ENCODE measurements around the gene SEMA4B. TPM values are rescaled to one million over a fixed set of nuclear protein-coding genes. Genes with fewer than 3 reads are reported as not detected.

Gene SEMA4B
- total RNA-seq, 1 experiment from 2014 or later = 50.2 TPM

DNA sequence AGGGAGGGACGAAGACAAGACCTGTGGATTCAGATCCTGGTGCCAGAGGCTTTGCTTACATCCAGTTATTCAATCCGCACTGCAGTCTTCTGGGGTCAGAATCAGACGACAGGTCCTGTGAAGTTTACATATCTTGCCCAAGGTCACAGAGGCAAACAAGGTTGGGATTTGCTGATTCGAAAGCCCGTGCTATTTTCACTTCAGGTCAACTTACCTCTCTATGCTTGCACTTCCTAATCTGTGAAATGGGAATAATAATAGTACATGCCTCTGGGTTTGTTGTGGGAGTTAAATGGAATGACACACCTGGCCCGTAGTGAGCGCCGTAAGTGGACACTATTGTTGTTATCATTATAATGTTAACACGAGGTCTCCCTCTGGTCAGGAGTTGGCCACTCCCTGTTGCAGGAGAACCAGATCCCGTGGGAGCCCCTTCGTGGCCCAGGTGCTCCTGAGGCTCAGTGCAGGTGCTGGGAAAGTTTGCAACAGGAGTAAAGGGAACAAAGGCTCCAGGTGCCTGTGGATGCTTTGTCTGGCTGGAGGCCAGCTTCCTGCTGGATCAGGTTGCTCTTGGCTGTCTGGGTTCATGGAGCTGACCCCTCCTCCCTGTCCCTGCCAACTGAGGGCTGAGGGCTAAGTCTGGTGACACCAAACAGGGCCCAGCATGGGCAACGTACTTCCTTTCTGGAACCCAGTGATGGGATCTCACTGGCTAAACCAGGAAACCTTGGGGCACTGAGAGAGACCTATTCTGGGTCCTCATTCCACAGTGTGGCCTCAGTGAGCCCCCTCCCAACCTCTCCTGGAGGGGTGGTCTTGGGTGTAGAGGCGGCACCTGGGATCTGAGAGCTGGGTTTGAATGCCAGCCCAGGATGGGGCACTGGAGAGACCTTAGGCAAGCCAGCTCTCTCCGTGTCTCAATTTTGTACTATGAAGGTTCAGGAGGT, 40.1 kb upstream of the SEMA4B start:
- ATAC-seq = peak; percentile 65

DNA sequence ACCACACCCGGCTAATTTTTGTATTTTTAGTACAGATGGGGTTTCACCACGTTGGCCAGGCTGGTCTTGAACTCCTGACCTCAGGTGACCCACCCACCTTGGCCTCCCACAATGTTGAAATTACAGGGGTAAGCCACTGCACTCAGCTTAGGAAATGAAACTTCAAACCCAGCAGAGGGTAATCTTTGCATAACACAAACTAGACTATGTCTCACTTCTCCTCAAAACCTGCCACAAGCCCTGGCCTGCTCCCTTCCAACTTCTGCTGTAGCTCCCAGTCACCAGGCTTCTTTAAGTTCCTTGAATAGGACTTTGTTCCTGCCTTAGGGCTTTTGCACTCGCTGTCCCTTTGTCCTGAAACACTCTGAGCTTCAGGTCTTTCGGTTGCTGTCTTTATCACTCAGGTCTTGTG, 39.2 kb upstream of the SEMA4B start:
- no peak for TF ChIP-seq RORB (CRISPR knock-in tag; IDR thresholded peaks at IDR 0.05)
- TF ChIP-seq TP53 (CRISPR knock-in tag; IDR thresholded peaks at IDR 0.05) = no peak
- no peak for TF ChIP-seq SOX15 (CRISPR knock-in tag; IDR thresholded peaks at IDR 0.05)
- TF ChIP-seq HMGA2 (CRISPR knock-in tag; IDR thresholded peaks at IDR 0.05) = no peak
- no peak for TF ChIP-seq PRRX2 (CRISPR knock-in tag; IDR thresholded peaks at IDR 0.05)
- no peak for TF ChIP-seq SMAD3 (CRISPR knock-in tag; IDR thresholded peaks at IDR 0.05; ENCODE audit: borderline replicate concordance)
- no peak for TF ChIP-seq MXD4 (CRISPR knock-in tag; IDR thresholded peaks at IDR 0.05; ENCODE audit: borderline replicate concordance)
- TF ChIP-seq SMAD4 (CRISPR knock-in tag; IDR thresholded peaks at IDR 0.05) = no peak
- TF ChIP-seq, protein P1, sequence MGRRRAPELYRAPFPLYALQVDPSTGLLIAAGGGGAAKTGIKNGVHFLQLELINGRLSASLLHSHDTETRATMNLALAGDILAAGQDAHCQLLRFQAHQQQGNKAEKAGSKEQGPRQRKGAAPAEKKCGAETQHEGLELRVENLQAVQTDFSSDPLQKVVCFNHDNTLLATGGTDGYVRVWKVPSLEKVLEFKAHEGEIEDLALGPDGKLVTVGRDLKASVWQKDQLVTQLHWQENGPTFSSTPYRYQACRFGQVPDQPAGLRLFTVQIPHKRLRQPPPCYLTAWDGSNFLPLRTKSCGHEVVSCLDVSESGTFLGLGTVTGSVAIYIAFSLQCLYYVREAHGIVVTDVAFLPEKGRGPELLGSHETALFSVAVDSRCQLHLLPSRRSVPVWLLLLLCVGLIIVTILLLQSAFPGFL (CRISPR knock-in tag; IDR thresholded peaks at IDR 0.05; ENCODE audit: borderline replicate concordance) = no peak
- no peak for TF ChIP-seq ZNF396 (CRISPR knock-in tag; IDR thresholded peaks at IDR 0.05; ENCODE audit: borderline replicate concordance)
- TF ChIP-seq, protein P2, sequence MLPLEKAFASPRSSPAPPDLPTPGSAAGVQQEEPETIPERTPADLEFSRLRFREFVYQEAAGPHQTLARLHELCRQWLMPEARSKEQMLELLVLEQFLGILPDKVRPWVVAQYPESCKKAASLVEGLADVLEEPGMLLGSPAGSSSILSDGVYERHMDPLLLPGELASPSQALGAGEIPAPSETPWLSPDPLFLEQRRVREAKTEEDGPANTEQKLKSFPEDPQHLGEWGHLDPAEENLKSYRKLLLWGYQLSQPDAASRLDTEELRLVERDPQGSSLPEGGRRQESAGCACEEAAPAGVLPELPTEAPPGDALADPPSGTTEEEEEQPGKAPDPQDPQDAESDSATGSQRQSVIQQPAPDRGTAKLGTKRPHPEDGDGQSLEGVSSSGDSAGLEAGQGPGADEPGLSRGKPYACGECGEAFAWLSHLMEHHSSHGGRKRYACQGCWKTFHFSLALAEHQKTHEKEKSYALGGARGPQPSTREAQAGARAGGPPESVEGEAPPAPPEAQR (CRISPR knock-in tag; IDR thresholded peaks at IDR 0.05) = no peak
- no peak for TF ChIP-seq ZNF263 (CRISPR knock-in tag; IDR thresholded peaks at IDR 0.05; ENCODE audit: low read depth)
- TF ChIP-seq, protein P3, sequence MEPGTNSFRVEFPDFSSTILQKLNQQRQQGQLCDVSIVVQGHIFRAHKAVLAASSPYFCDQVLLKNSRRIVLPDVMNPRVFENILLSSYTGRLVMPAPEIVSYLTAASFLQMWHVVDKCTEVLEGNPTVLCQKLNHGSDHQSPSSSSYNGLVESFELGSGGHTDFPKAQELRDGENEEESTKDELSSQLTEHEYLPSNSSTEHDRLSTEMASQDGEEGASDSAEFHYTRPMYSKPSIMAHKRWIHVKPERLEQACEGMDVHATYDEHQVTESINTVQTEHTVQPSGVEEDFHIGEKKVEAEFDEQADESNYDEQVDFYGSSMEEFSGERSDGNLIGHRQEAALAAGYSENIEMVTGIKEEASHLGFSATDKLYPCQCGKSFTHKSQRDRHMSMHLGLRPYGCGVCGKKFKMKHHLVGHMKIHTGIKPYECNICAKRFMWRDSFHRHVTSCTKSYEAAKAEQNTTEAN (CRISPR knock-in tag; IDR thresholded peaks at IDR 0.05) = no peak
- TF ChIP-seq ZNF121 (CRISPR knock-in tag; IDR thresholded peaks at IDR 0.05) = no peak
- TF ChIP-seq FOXP1 (CRISPR knock-in tag; IDR thresholded peaks at IDR 0.05; ENCODE audit: borderline replicate concordance) = no peak
- ATAC-seq = no peak
- Mint-ChIP-seq H3K27me3 (ENCODE audit: low read depth) (no peaks in the 10 kb centered on the region), H3K4me1 (peaks cover 50% of the 10 kb centered on the region), H3K36me3 (no peaks in the 10 kb centered on the region), H3K4me3 (no peak overlapping the region), H3K27ac (peak overlapping the region; percentile 57; the same call in 1 of the 2 replicates), H3K9me3 (no peaks in the 10 kb centered on the region)
- CTCF ChIA-PET = interaction anchor here (1.2 to 3.5 kb wide), 4 partner anchors 39 to 125 kb away, joined by 3 to 17 read pairs (median 8); partner anchors contain the start of genes CIB1, GDPGP1 and SEMA4B
- POLR2A ChIA-PET = interaction anchor here (0.6 to 1.2 kb wide), 2 partner anchors 39 to 52 kb away, joined by 3 to 6 read pairs; partner anchors contain the start of gene SEMA4B
- DNase-seq (ENCODE audit: low spot score) = no peak

More for the DNA sequence above, 40.1 kb upstream of the SEMA4B start:
- ChIA-PET CTCF (interaction anchor here (0.6 to 3.5 kb wide), 6 partner anchors 13 to 263 kb away, joined by 3 to 17 read pairs (median 6); partner anchors contain the start of genes CIB1, GDPGP1 and SEMA4B), POLR2A (interaction anchor here (1.2 kb wide), 1 partner anchor 40 kb away, joined by 3 read pairs; the partner anchor contains the start of gene SEMA4B)
- no peaks in the 10 kb centered on the region for H3K27me3 Mint-ChIP-seq (ENCODE audit: low read depth)
- peak overlapping the region; percentile 84 for H3K27ac Mint-ChIP-seq
- TF ChIP-seq NFYB (CRISPR knock-in tag; conservative IDR thresholded peaks at IDR 0.05; ENCODE audit: low read depth) (no peak), KAT7 (CRISPR knock-in tag; IDR thresholded peaks at IDR 0.05; ENCODE audit: borderline replicate concordance) (no peak), CREB1 (CRISPR knock-in tag; IDR thresholded peaks at IDR 0.05) (no peak), NR2C2 (CRISPR knock-in tag; IDR thresholded peaks at IDR 0.05) (no peak), ZNF121 (CRISPR knock-in tag; IDR thresholded peaks at IDR 0.05) (no peak), TEAD1 (CRISPR knock-in tag; IDR thresholded peaks at IDR 0.05) (peak; percentile 37; the same call in 1 of the 2 replicates), ZNF263 (CRISPR knock-in tag; IDR thresholded peaks at IDR 0.05; ENCODE audit: low read depth) (no peak)
- TF ChIP-seq, protein P2 (CRISPR knock-in tag; IDR thresholded peaks at IDR 0.05) = no peak
- TF ChIP-seq, protein P4, sequence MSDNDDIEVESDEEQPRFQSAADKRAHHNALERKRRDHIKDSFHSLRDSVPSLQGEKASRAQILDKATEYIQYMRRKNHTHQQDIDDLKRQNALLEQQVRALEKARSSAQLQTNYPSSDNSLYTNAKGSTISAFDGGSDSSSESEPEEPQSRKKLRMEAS (CRISPR knock-in tag; IDR thresholded peaks at IDR 0.05) = 0 out of 2 replicates have a peak, but pooled peaks have one; percentile 14
- TF ChIP-seq, protein P5, sequence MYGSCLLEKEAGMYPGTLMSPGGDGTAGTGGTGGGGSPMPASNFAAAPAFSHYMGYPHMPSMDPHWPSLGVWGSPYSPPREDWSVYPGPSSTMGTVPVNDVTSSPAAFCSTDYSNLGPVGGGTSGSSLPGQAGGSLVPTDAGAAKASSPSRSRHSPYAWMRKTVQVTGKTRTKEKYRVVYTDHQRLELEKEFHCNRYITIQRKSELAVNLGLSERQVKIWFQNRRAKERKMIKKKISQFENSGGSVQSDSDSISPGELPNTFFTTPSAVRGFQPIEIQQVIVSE (CRISPR knock-in tag; IDR thresholded peaks at IDR 0.05; ENCODE audit: borderline replicate concordance) = no peak
- H3K9me3 Mint-ChIP-seq = no peaks in the 10 kb centered on the region
- H3K4me1 Mint-ChIP-seq = peaks cover 50% of the 10 kb centered on the region
- peak; percentile 56 for DNase-seq (ENCODE audit: low spot score)
- no peak overlapping the region for H3K4me3 Mint-ChIP-seq
- no peaks in the 10 kb centered on the region for H3K36me3 Mint-ChIP-seq

All from WTC11 (cell line).